ENCODE data around the gene ROPN1B. TPM values are rescaled to one million over a fixed set of nuclear protein-coding genes. Genes with fewer than 3 reads are reported as not detected.

The ROPN1B gene
- total RNA-seq, 1 experiment from 2014 or later: not detected

Small RNAs within 50 kb of the gene (small RNA-seq; reads per million reads assigned to genes)
- gene AC092903.1: not detected

Other genes starting within 250 kb of the ROPN1B start
- gene SLC41A3, start 114.9 kb downstream of the ROPN1B start, total RNA-seq (2014; rRNA removed; shearing (Covaris generic); ENCODE audit: low replicate concordance): 26.9 and 45.0 TPM in 2 replicates
- not detected in 2 replicates for gene ALDH1L1, start 211.4 kb downstream of the ROPN1B start, total RNA-seq (2014; rRNA removed; shearing (Covaris generic); ENCODE audit: low replicate concordance)

Measured in Karpas-422 (cell line).